GM21825 (cell line): ENCODE measurements around the gene MATN4.

Experiments
- ATAC-seq: cut with Tn5 transposase; IDR thresholded peaks from one replicate; pipeline ENCODE4 v1.9.1; 2021; ENCODE audit warnings: mild to moderate bottlenecking, moderate library complexity; ENCODE audit not compliant: unreplicated experiment

MATN4 gene

DNA sequence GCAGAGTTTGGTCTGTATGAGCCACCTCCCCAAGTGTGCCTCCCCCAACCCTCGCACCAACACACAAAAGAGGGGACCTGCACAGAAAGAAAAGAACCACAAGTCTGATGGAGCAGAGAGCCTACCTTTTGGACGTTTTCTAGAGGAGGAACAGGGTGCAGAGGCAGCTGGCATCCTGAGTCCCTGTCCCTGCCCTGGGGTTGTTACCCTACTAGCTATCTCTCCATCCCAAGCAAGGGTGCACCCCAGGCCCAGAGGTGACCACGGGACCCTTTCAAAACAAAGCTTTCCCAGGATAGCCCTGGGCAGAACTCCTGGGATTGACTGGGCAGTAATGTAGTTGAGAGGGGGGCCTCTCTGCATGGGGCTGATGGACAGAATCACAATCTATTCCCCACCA, 9.7 kb upstream of the MATN4 start:
- ATAC-seq = no peak

DNA sequence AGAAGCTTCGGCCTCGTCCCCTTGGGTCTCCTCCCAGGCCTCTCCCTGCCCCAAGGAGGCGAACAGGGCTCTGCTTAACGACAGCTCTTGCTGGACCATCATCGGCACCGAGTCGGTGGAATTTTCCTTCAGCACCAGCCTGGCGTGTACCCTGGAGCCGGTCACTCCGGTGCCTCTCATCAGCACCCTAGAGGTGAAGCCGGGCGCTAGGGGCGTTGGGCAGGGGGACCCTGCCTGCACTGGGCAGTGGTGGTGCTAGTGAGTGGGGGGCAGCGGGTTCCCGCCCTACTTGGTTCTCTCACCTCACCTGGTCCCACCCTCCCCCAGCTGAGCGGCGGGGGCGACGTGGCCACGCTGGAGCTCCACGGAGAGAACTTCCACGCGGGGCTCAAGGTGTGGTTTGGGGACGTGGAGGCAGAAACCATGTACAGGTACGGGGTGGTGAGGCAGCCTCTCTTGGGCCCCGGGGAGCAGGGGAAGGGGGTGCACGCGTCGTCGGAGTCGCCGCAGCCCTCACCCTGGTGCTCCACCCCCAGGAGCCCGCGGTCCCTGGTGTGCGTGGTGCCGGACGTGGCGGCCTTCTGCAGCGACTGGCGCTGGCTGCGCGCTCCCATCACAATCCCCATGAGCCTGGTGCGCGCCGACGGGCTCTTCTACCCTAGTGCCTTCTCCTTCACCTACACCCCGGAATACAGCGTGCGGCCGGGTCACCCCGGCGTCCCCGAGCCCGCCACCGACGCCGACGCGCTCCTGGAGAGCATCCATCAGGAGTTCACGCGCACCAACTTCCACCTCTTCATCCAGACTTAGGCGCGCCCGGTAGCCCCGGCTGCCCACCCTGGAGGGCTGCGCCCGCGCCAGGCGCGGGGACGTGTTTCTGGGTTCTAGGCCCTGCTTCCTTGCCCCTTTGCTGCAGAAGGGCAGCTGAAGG, 8.3 kb upstream of the MATN4 start:
- no peak for ATAC-seq

GRCh38 chr20:45315672-45316071, 7.6 kb upstream of the MATN4 start:
- ATAC-seq = no peak

DNA sequence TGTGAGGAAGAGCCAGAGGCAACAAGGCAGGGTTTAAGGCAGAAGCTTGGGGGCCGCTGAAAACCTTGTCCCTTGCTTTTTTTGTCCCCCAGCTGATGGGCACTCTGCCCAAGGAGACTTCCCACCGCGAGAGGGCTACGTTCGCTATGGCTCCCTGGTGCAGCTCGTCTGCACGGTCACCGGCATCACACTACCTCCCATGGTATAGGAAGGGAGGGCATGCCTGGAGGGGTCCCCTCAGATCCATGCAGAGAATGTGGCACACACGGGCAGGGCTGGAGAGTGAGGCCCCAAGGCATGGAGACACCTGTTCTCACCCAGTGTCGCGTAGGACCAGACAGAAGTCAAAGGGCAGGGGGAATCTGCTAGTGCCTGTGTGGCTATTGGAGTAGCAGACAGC, 5.8 kb upstream of the MATN4 start:
- ATAC-seq = no peak

DNA sequence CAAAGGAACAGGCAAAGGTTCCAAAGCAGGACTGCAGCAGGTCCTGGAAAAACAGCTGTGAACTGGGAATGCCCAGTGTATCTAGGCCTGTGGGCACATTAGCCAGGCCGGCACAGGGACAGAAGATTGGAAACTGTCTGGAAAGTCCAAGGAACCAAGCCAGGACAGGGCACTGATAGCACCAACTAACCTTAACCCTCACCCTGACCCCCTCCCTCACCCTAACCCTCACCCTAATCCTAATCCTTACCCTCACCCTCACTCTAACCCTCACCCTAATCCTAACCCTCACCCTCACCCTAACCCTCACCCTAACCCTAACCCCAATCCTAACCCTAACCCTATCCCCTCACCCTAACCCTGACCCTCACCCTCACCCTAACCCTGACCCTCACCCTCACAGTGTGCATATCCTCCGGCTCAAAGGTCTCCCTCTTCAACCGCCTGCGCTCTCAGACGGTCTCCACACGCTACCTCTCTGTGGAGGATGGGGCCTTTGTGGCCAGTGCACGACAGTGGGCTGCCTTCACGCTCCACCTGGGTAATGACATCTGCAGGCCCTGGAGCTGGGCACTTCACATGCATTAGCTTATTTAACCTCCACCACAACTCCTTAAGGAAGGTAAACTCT, 5.1 kb upstream of the MATN4 start:
- ATAC-seq = no peak

DNA sequence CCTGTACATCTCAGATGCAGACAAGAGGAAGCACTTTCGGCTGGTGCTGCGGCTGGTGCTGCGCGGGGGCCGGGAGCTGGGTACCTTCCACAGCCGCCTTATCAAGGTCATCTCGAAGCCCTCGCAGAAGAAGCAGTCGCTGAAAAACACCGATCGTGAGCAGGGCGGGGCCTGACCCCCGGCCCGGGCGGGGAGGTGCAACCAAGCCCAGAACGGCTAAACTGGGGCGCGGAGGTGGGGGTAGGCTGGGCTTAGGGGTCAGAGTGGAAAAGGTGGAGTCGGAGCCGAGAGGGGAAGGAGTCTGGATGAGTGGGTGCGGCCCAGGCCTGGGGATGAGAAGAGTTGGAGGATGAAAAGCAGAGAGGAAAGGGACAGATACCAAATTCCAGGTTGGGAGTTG, 4.1 kb upstream of the MATN4 start:
- no peak for ATAC-seq

DNA sequence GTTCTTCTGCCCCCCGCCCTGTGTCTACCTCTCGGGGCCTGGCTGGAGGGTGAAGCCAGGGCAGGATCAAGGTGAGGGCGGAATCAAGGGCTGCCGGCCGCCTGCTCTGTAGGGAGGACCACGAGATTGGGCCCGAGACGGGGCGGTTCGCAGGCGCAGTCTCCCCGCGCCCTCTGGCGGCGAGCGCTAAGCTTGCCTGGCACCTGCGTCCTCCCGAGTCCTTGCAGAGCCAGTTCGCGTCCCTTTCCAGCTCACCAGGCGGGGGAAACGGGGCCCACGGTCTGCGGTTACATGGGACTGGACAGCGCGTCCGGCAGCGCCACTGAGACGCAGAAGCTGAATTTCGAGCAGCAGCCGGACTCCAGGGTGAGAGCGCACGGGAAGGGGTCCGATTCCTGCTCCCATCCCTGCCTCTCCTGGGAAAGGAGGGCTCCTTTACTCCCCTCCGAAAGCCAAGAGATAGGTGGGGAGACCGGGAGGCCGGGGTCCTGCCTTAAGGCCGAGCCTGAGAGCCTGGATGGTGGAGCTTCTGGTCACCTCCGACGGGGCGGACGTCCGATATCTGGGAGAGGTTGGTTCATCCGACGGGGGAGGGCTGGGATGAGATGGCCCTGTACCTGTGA, 3.6 kb upstream of the MATN4 start:
- ATAC-seq = no peak

DNA sequence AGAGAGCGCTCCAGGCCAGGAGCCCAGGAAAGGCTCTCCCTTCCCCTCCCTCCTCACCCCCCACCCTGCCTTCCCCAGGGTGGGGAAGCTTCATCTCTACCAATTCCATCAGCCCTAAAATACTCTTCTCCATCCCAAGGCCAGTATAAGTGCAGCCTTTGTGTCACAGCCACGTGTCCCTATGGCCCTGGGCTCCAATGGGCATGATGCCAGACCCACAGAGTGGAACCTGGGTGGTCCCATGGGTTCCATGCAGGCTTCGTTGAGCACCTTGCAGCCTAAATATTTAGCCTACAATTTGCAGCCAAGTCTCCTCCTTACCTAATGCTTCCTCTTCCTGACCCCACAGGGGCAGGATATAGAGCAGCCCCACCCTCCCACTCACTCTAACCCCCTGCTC, 976 bp upstream of the MATN4 start:
- ATAC-seq = no peak

GRCh38 chr20:45307076-45307640, 941 bp downstream of the MATN4 start:
- no peak for ATAC-seq

DNA sequence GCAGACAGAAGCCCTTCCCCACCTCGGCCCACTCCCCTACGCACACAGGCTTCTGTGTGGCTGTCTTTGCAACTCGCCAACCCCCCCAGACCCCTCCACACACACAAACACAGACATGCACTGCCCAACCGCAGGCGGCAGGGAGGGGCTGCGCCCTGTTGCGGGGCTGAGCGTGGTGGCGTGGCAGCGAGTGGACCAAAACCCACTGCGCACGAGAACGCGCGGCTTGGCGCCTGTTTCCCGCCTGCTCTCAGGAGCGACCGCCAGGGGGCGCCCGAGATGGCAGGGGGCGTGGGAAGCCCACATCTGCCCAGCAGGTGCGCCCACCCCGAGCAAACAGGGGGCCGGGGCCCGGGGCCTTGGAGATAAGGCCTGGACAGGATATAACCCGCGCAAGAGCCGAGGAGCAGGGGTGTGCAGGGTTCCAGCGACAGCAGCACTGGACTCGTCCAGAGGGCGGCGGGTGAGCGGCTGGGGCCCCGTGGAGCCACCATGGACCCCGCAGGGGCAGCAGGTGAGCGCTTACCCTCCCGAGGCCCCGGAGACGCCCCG, 1.6 kb downstream of the MATN4 start, which contains the start of gene RBPJL:
Gene RBPJL (plus strand): TSS at position 410 of the 552 bp plus-strand sequence. CDS start 83 bp downstream, at position 493.
- no peak for ATAC-seq

DNA sequence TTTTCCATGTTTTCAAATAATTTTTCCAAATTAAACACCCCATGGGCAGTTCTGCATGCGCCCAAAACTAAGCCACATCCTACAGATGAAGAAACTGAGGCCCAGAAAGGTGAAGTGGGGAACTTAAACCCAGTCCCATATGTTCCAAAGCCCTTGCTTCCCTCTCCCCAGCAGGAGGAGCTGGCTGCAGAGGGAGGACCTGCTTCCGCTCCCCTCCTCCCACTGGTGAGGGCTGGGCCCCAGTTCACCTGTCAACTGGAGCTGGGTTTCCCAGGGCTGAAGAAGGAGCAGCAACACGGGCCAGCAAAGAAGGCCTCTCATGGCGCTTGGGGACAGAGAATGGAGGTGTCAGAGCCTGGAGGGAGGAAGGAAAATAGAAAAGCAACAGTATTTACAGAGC, 2.8 kb downstream of the MATN4 start:
- no peak for ATAC-seq

DNA sequence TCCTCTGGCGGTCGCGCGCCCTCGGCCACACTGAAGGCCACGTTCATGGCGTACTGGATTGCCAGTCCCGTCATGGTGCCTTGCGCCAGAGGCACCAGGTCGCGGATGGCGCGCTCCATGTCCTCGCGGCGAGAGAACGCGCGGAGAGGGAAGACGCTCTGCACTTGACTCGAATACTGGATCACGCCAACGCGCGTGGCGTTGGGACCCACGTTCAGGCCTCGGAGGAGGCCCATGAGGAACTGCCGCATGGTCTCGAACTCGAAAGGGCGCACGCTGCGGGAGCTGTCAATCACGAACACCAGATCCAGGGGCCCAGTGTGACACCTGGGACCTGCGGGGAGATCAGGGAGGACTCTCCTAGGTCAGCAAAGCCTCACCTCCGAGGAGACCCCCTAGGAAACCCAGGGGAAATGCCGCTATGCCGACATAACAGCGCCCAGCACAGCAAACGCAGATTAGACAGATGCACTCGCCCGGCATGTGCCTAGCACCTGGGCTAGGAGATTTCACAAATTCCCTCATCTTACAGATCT, 3.6 kb downstream of the MATN4 start:
- ATAC-seq = no peak

- ATAC-seq = no peak
These were observed 4.3 kb downstream of the MATN4 start for GRCh38 chr20:45303586-45304463.

- ATAC-seq = no peak
These were observed 6.3 kb downstream of the MATN4 start for GRCh38 chr20:45301824-45302271.

GRCh38 chr20:45300961-45301360, 7.1 kb downstream of the MATN4 start:
- ATAC-seq = no peak

GRCh38 chr20:45299786-45300185, 8.3 kb downstream of the MATN4 start:
- ATAC-seq = no peak

DNA sequence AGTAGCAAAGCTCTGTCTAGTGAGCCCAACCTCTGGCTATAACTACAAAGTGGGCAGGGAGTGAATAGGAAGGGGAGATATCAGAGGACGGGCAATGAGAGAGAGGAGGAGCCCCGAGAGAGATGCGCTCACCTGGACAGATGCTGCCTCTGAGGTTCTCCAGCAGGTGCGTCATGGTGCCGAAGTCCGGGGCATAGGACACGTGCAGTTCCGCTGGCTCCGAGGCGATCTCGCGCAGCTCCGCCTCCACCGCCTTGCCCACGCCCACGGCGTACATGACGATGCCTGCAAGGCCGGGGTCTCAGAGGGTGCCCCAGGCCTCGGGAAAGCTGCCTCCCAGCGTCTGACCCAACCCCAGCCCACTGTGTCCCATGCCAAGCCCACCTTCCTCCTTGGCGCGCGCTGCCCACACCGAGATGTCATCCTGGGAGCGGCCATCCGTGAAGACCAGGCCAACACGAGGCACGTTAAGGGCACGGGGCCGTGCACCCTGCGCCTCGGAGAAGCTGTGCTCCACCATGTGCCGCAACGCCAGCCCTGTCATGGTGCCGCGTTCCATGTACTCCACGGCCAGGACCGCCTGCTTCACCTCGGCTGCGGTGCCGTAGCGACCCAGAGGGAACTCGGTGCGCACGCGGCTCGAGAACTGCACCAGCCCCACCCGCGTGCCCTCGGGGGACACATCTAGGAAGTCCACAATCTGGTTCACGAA, 10.2 kb downstream of the MATN4 start:
- no peak for ATAC-seq

GRCh38 chr20:45294659-45295058, 13.4 kb downstream of the MATN4 start:
- no peak for ATAC-seq

DNA sequence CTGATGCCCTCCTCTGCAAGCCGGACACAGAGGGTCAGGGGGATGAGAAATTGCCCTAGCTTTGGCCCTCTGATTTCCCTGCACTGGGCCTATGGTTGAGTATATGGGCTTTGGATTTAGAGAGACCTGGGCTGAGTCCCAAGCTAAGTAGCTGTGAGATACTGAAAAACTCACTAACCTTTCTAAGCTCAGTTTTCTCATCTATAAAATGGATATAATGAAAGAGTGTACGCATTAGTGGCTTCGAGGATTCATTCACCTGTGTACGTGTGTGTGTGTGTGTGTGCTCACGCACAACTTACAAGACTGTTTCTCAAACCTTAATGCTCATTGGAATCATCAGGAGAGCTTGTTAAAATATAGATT, 14.1 kb downstream of the MATN4 start:
- ATAC-seq = no peak
